Measurements from ENCODE around the gene DCT. TPM values are rescaled to one million over a fixed set of nuclear protein-coding genes. Genes with fewer than 3 reads are reported as not detected.
A peak's percentile ranks its signal among the peaks of the same experiment; 100 is the strongest.

DCT gene
- total RNA-seq, 1 donor: under 0.01 TPM

DNA sequence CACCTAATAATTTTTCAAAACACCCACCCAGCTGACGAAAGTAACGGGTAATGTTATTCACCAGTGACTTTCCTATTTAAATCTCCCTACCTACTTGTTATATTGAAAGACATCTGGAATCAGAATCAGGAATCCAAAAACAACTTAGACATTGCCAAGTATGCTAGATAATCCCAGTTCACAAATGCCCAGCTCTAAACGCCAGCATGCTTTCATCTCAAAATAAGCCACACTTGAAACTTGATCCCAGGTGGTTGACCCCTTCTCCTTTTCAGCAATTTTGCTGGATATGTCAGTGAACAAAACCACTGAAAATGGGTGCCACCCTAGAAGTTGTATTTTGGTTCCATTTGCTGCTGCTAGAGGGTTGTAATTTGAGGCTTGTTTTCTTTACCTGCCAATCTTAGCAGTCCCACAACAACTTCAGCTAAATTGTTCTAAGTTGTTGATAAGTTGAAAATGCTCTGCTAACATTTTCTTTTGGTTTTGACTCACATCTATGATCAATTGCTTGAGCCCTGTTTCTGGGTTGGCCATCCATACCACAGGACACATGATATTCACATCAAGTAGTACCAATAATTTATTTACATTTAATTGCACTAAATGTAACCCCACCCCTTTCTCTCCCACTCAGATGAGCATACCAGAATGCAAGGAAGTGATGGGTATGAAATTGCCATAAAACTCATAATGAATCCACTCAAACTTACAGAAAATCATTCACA lies 66.4 kb downstream of the DCT start:
- DNase-seq (ENCODE audit: low read depth): peak; percentile 9
- no peak overlapping the region for H3K4me3 ChIP-seq (ENCODE audit: low read depth, low read length)
- TF ChIP-seq, protein P1, sequence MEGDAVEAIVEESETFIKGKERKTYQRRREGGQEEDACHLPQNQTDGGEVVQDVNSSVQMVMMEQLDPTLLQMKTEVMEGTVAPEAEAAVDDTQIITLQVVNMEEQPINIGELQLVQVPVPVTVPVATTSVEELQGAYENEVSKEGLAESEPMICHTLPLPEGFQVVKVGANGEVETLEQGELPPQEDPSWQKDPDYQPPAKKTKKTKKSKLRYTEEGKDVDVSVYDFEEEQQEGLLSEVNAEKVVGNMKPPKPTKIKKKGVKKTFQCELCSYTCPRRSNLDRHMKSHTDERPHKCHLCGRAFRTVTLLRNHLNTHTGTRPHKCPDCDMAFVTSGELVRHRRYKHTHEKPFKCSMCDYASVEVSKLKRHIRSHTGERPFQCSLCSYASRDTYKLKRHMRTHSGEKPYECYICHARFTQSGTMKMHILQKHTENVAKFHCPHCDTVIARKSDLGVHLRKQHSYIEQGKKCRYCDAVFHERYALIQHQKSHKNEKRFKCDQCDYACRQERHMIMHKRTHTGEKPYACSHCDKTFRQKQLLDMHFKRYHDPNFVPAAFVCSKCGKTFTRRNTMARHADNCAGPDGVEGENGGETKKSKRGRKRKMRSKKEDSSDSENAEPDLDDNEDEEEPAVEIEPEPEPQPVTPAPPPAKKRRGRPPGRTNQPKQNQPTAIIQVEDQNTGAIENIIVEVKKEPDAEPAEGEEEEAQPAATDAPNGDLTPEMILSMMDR (IDR thresholded peaks at IDR 0.05; ENCODE audit: insufficient read depth, low read length): no peak

DNA sequence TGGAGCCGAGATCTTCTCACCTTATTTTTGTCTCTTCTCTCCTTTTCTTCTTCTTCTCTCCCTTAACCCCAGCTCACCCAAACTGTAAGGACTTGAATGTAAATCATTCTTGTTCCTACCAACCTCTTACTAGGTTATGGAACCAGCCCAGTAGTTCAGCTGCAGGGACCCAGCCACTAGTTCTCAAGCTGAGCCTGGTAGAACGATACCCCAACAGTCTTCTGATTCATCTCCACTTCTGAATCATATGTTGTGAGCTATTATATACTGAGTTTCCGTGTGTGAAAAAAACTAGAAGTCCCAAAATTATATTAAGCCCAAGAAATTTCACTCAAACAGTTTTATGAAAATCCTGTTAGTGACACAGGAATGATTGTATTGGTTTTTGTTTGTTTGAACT lies 67.7 kb downstream of the DCT start:
- no peak overlapping the region for H3K4me3 ChIP-seq (ENCODE audit: low read depth, low read length)
- TF ChIP-seq, protein P1 (IDR thresholded peaks at IDR 0.05; ENCODE audit: insufficient read depth, low read length): no peak
- DNase-seq (ENCODE audit: low read depth): no peak

DNA sequence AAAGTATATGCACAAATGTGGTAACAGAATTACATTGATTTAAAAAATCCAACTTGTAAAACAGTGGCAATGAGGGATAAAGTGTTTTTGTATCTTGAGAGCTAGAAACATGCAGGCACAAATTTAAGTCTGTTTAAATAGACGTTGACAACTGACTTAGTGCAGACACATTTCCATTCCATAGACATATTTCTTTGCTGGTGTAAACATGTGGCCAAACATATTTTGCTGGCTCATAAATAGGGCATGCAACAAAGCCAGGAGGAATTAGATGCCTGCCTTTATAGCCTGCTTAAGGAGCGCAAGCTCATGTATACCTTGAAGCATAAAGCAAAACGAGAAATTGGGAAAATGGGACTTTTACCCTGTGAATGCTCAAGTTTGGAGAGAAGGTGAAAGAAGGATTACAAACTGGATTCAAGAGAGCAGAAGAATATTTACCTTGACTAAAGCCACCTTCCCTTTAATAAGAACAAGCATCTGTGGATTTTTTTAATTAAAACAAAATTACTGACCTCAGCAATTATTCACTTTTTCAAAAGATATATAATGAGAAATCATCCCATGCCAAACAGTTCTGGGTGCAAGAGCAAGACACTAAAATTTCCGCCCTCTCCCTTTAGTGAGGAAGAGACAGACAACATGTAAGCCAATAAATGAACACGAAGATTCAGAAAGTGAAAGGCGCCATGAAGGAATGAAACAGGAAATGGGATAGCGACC lies 71.0 kb downstream of the DCT start:
- TF ChIP-seq, protein P1 (IDR thresholded peaks at IDR 0.05; ENCODE audit: insufficient read depth, low read length): no peak
- no peak overlapping the region for H3K4me3 ChIP-seq (ENCODE audit: low read depth, low read length)
- no peak for DNase-seq (ENCODE audit: low read depth)

- no peak overlapping the region for H3K4me3 ChIP-seq (ENCODE audit: low read depth, low read length)
- DNase-seq (ENCODE audit: low read depth): no peak
- TF ChIP-seq, protein P1 (IDR thresholded peaks at IDR 0.05; ENCODE audit: insufficient read depth, low read length): no peak
Observed at GRCh38 chr13:94400874-94401273, 78.6 kb downstream of the DCT start.

DNA sequence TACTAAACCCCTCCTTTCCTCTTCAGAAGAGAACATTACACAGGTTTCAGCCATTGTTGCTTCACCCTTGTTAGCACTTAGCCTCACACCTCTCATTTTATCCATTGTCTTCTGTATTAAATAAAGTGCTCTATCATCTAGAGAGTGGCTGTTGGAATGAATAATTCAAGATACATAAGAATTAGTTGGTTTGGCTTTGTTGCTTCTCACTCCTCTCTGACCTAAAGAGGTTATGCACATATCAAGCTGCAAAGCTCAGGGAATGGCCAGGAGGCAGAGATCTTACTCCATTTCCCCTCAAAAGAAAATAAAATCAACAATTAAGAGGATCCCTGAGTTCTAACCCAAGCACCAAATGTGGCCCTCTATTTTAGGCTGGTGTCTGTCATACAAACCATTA lies 79.7 kb downstream of the DCT start:
- TF ChIP-seq, protein P1 (IDR thresholded peaks at IDR 0.05; ENCODE audit: insufficient read depth, low read length): no peak

DNA sequence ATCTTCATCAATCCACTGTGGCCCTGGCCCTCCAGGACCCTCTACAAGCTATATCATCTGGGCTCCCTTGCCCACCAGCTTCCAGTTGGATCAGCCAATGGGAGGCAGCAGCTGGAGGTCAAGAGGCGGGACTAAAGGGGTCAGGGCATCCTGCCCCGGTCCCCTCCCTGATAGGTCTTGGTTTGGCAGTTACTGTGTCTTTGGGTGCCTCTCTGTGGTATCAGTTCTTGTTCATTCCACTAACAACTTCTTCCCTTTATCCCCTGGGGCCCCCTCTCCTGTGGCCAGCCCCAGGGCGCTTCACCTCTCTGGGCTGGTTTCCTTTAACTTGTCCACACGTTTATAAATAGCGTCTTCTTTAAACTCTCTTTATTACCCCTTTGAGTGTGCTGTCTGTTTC lies 83.6 kb downstream of the DCT start:
- no peak for DNase-seq (ENCODE audit: low read depth)
- TF ChIP-seq, protein P1 (IDR thresholded peaks at IDR 0.05; ENCODE audit: insufficient read depth, low read length): no peak
- H3K4me3 ChIP-seq (ENCODE audit: low read depth, low read length): no peak overlapping the region

More for the DNA sequence above, 79.7 kb downstream of the DCT start:
- DNase-seq (ENCODE audit: low read depth): no peak
- no peak overlapping the region for H3K4me3 ChIP-seq (ENCODE audit: low read depth, low read length)

All from fibroblast of the aortic adventitia (primary cell).